HG03442 (cell line): ENCODE data around the gene KRTAP10-3.
"Not testable (repeated sequence)": the region's sequence is repeated elsewhere in the genome, so short reads cannot be mapped to it uniquely, and the experiment has no call there.

Source experiments
- ATAC-seq: cut with Tn5 transposase; IDR thresholded peaks from one replicate; pipeline ENCODE4 v1.9.1; 2021; ENCODE audit warnings: mild to moderate bottlenecking, moderate library complexity; ENCODE audit not compliant: unreplicated experiment

Gene KRTAP10-3, protein sequence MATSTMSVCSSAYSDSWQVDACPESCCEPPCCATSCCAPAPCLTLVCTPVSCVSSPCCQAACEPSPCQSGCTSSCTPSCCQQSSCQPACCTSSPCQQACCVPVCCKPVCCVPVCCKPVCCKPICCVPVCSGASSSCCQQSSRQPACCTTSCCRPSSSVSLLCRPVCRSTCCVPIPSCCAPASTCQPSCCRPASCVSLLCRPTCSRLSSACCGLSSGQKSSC

DNA sequence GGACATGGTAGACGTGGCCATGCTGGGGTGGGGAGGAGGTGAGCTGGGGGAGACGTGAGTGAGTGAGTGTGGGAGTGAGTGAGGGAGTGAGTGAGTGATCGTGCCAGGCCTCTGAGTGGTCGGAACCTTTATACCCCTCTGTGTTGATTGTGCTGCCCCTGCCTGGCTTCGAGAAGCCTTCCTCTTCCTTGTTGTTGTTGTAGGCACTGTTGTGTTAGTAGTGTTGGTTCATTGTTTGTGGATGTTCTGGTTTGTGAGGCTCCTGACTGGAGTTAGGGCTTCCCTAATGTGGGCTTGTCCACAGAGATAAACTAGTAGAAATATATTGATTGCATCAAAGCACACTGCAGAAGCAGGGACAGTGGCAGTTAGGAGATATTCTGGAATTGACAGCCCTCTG, at the start of gene KRTAP10-3:
TSS of gene KRTAP10-3 (minus strand) at position 101 of the 400 bp plus-strand sequence. CDS start at position 21, 80 bp downstream.
- no peak for ATAC-seq

GRCh38 chr21:44606495-44606894, 47.9 kb upstream of the KRTAP10-3 start:
- no peak for ATAC-seq

- ATAC-seq, result no peak
Measured at GRCh38 chr21:44603911-44604310, 45.3 kb upstream of the KRTAP10-3 start.

DNA sequence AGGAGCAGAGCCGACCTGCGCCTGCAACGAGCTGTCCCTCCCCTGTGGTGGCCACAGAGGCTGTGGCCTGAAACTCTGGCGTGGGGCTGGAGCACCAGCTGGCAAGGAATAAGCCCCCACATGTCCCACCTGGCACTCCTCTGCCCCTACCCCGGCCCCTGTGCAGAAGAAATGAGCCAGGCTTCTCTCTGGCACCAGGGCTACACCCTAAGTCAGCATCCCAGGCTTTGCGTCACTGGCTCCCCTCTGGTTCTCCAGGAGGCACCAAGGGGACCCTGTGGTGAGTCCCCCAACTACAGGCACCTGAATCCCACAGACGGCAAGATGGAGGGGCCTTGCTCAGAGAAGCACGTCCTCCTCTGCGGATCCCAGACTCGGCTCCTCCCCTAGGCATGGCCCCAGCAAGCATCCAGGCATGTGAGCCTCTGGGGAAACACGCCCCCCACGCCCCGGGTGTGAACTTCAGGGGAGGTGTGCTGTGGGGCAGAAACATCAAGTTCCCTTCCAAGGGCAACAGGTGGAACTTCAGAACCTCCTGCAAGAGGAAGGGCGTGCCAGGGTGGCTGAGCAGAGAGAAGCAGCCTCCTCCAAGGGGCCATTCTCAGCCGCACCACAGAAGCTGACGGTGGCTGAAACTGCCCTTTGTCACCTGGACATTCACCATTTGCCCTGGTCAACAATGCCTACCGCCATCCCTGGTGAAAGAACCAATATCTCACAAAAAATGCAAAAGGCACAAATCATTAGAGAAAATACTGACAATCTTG, 44.7 kb upstream of the KRTAP10-3 start:
- ATAC-seq, result no peak

DNA sequence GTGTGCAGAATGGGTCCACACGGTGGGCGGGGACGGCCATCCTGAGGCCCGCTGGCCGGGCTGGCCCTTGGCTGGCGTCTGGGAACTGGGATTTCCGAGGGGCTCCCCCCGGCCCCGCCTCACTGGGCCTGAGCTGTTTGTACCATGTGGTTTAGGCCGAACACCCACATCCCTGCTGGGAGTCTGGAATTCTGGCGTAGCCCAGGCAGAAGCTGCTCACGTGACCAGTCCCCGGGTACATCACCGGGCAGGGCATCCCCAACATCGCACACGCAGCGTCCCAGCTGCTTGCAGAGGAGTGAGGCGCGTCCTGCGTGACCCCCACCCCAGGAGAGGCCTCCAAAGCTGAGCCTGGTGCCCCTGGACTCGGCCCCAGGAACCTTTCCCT, 43.9 kb upstream of the KRTAP10-3 start:
- no peak for ATAC-seq

- ATAC-seq, result no peak
Measured at GRCh38 chr21:44601596-44602462, 43.2 kb upstream of the KRTAP10-3 start.

DNA sequence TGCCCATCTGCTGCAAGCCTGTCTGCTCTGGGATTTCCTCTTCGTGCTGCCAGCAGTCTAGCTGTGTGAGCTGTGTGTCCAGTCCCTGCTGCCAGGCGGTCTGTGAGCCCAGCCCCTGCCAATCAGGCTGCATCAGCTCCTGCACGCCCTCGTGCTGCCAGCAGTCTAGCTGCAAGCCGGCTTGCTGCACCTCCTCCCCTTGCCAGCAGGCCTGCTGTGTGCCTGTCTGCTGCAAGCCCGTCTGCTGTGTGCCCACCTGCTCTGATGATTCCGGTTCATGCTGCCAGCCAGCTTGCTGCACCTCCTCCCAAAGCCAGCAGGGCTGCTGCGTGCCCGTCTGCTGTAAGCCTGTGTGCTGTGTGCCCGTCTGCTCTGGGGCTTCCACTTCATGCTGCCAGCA, 42.5 kb upstream of the KRTAP10-3 start:
- not testable (repeated sequence) for ATAC-seq

DNA sequence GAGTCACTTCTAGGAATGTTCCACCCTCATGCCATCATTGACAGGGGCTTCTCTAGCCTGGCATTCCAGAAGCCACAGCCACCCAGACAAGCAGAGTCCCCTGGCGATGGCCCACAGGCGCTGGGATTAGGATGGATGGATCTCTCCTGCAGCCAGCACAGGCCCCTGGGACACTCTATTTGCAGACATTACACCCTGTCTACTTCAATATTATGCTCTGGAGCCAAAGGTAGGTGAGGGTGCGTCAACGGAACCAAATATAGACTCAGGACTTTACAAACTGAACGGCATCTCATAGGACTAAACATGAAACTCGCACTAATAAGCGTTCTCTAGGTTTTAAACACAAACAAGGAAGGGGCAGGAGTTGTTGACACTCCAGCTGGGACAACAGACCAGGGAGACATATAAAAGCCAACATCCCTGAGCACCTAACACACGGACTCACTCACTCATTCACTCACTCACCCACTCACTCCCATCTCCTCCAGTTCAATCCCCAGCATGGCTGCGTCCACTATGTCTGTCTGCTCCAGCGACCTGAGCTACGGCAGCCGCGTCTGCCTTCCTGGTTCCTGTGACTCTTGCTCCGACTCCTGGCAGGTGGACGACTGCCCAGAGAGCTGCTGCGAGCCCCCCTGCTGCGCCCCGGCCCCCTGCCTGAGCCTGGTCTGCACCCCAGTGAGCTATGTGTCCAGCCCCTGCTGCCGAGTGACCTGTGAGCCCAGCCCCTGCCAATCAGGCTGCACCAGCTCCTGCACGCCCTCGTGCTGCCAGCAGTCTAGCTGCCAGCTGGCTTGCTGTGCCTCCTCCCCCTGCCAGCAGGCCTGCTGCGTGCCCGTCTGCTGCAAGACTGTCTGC, 41.8 kb upstream of the KRTAP10-3 start, which contains the start of gene KRTAP10-7:
TSS of gene KRTAP10-7 (plus strand) at position 480 of the 861 bp plus-strand sequence. CDS start at position 505, 25 bp downstream.
- not testable (repeated sequence) for ATAC-seq

DNA sequence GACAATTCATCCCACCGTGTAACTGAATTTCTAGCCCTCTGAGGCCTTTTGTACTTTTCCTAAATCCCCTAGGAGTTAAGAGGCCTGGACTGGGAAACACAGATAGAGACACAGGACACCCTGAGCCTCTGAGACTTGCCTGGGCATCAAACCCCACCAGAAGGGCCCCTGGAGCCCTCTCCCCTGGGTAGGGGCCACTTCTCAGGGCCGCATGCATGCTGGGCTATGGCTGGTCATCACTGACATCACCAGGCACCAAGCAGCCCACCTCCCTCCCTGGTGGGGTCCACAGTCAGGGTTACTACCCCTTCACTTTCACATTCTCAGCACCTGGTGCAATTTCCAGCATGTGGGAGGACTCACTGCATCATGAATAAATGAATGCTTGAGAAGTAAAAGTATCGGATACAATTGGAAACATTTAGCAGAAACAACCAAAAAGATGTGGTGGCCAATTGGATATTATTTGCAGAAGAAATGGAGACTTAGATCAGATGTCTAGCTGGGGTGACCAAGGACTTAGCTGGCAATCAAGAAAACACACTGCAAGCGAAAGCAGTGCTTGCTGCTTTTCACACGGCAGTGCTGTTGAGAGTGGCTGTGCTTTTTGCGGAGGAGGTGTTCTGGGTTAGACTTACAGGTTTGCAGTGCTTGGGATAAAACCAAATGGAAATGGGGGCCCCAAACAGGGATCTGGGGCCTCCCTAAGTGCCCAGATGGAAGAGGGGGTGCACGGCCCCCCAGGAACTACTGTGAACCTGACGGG, 40.9 kb upstream of the KRTAP10-3 start:
- ATAC-seq, result no peak

GRCh38 chr21:44598061-44598460, 39.5 kb upstream of the KRTAP10-3 start:
- ATAC-seq, result no peak

DNA sequence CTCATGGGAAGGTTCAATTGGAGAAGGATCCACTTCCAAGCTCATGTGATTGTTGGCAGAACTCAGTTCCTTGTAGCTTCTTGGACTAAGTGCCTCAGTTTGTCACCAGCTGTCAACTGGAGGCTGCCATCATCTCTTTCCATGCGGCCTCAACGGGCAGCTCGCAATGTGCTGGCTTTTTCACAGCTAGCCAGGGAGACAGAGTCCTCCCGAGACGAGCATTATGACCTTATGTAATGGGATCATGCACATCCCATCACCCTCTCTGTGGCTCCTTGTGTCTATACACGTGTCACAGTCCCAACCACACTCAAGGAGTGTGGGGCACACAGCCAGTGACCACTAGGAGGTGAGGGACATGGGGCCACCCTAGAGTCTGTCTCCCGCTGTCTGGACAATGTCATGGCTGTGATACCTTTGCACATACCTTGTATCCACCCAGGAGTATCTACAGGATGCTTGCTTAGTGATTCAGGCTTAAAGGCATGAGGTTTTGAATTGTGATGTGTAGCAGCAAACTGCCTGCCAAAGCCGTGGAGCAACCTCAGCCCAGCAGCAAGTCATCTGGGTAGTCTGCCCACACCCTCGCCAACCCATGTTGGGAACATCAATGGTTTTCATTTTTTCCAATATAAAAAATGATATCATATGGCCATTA, 37.6 kb upstream of the KRTAP10-3 start:
- no peak for ATAC-seq

- no peak for ATAC-seq
Measured at GRCh38 chr21:44595524-44595923, 36.9 kb upstream of the KRTAP10-3 start.

DNA sequence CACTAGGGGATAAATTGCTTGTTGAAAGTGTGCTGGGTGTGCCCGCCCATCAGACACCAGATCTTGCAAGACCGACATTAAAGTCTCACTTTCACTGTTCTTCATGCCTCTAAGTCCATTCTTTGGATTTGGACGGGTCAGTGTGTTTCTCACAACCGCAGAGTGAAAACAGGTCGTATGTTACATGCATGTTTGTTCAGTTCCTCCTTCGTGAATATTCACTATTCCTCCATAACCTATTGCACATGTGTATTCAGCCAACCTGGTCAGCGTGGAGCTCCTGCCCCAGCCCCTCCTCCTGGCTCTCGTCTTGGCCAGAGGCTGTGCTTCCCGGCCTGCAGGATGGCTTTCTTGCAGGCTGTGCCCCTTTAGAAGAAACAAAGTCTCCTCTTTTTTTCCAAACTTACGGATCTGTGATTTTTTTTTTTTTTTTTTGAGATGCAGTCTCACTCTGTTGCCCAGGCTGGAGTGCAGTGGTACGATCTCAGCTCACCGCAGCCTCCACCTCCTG, 35.9 kb upstream of the KRTAP10-3 start:
- no peak for ATAC-seq

DNA sequence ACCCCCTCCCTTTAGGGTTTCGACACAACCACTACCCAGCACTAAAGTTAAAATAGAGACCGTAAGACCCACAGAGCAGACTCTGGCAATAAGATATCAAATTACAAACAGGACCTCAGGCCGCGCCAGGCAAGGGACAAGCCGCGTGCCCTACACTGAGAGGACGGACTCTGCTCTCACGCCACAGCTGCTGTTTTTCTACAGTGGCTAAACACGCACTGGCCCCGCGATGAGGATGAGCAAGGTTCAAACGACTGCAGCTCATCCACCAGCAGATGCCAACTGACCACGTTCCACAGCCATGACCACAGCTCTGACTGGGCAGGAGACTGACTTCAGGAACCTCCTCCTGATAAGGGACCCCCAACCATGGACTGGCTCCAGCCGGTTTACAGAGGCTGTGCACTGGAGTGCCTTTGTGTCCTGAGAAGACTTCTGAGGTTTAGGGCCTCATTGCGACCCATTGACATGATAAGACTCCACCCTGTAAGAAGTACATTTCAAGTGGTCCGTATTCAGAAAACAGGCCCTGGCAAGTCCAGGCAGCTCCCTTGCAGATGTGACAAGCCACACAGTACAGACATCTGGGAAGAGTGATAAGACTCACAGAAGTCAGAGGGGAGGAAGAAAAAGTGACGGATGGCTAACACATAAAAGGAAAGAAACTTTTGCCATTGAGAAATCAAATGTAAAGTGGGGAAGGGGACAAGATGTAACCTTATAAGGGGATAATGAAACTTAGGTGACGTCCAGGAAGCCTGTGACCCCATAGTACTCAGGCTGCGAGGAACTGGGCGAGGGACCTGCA, 35.2 kb upstream of the KRTAP10-3 start:
- ATAC-seq, result no peak

- no peak for ATAC-seq
Measured at GRCh38 chr21:44592446-44593311, 34.1 kb upstream of the KRTAP10-3 start, which contains the start of gene KRTAP10-6. Gene KRTAP10-6 (minus strand): TSS chr21:44592505. CDS start chr21:44592484, 21 bp downstream.

DNA sequence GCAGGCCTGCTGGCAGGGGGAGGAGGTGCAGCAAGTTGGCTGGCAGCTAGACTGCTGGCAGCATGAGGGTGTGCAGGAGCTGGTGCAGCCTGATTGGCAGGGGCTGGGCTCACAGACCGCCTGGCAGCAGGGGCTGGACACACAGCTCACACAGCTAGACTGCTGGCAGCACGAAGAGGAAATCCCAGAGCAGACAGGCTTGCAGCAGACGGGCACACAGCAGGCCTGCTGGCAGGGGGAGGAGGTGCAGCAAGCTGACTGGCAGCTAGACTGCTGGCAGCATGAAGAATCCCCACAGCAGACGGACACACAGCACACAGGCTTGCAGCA, 33.2 kb upstream of the KRTAP10-3 start:
- not testable (repeated sequence) for ATAC-seq
